DMS 273 treated with DMSO at 0.1 percent for 48 hours (cell line): ENCODE results near the gene CEP104.

Experiments used
- DNase-seq: peaks from one replicate; lab custom pipeline; 2025; lab: John Stamatoyannopoulos, UW

Gene CEP104

DNA sequence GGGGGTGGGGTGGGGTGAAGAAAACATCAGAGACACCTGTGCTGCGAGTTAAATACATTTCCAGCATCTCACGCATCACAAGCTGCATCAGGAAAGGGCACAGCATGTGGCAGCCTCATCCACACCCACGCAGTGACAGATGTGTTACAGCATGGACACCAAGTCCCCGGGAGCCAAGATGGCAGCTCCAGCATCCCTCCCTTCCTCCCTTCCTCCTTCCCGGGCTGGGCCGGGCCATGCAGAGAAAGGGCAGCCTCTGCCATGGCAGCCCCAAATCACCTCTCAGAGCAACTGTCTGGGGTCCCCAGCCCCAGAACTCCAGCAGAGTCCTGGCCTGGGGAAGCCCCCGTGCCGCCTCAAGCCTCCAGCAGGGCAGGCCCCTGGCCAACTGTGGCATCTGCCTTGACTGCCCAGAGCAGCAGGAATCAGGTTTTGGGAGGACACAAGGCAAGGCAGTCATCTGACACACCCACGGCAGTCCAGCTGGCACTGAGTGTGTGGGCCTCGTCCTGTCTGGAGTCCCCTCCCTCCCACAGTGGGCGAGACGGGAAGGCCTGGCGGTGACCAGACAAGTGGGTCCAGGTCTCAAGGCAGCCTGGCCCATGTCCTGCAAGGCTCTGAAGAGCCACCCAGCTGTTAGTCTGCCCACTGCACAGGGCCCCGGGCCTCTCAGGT lies 78.3 kb downstream of the CEP104 start:
- no peak for DNase-seq

DNA sequence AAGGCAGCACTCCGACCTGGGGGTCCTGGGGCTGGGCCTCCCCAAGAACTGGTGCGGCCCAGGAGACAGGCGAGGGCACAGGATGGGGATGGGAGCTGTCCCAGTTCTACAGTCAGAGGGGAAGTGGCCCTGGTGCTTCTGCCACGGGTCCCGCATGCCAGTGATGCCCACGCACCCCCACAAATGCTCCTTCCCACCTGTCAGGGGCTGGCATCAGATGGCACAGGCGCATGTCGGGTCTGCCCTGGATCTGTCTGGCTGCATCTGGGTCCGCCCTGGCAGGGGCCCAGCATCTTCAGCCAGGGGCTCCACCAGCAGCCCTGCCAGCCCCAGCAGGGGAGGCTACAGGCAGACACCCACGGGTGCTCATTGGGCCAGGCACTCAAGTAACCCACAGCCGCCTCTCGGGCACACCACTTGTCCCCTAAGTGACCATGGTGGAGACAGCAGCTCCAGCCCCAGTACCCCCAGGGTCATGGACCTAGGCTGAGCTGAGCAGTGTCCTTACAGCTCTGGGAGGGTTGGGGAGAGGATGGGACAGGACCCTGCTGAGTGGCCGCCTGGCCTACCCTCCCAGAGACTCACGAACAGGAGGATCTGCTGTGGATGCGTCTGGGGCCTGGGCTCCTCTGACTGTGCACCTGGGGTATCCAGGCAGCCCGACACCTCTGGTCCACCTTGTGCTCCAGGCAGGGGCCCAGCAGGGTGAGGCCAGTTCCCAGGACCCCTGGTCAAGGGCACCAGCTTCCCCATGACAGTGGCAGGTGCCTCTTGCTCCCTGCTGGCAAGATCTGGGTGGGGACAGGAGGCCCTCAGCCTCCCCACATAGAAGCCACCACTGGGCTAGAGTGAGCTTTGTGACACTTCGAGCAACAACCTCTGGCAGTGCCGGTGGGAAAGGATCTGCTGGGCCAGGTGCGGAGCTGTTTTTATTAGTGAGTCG lies 79.1 kb downstream of the CEP104 start:
- DNase-seq: no peak

DNA sequence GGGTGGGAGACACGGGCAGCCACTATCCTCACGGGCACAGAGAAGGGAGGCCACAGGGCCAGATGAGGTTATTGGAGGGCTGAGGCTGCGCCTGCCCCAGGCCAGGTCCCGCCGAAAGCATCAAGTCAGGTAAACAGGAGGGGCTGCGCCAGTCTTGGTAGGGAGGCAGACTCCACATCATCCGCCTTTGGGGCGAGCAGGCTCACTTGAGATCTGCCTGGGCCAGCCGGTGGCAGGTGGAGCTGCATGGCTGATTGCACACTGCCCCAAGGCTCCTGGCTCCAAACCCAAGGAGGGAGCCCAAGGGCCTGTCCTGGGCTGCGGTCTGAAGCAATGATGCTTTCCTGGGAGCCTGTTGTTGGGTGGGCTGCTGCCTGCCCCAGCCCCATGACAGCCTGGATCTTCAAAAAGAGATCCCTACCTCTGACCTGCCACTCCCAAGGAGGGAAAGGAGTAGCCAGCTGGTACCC lies 79.9 kb downstream of the CEP104 start:
- DNase-seq: no peak

DNA sequence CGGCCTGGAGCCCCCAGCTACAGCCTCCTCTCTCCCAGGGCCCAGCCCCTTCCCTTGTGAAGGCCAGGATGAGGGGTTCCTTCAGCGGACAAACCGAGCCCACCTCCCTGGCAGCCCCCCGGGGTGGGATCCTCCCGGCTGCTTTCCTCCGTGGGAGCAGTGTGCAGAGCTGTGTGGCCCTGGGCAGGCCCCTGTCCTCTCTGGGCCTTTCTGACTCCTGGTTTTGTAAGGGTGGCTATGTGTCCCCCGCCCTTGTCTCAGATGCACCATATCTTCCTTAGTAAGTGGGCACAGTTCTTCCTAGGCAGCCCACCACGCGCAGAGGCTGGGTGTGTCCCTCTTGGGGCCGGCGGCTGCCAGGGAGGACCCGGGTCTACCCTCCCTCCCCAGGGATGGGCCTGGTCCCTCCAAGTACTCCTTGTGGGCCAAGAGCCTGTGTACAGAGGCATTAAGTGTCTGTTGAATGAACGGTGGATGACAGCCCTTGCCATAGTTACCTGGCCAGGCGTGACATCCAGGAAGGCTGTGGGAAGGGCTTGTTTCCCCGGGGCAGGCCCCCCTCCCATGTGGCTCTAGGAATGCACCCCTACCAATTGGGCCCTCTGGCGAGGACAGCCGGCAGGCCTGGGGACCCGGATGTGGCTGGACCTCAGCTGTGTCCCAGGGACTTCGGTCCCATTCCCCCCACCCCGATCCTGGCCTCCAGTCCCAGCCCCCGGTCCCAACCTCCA lies 80.6 kb downstream of the CEP104 start:
- DNase-seq: no peak

DNA sequence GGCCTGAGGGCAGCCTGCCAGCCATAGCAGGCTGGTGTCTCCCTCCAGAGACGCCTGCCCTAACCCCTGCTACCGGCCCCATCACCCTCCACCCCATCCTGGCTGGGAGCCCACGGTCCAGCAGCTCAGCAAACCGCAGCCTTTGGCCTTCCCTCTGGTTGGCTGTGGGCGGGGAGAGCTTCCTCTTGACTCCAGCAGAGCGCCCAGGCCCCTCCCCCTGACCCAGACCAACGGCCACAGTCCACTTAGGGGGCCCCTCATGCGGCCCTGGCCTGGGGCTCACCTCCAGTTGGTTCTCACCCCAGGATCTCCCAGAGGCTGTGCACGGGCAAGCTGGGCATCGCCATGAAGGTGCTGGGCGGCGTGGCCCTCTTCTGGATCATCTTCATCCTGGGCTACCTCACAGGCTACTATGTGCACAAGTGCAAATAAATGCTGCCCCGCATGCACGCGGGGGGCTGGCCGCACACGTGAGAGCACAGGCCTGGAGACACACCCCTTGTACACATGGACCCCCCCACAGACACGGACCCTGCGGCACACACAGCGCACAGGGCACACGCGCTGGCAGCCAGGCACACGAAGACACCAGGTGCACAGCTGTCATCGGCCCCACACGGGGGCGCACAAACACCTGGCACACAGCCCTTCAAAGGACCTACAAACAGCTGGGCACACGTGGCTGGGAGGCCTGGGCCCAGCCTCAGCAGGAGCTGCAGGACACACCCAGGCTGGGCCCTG lies 81.4 kb downstream of the CEP104 start:
- DNase-seq: no peak

DNA sequence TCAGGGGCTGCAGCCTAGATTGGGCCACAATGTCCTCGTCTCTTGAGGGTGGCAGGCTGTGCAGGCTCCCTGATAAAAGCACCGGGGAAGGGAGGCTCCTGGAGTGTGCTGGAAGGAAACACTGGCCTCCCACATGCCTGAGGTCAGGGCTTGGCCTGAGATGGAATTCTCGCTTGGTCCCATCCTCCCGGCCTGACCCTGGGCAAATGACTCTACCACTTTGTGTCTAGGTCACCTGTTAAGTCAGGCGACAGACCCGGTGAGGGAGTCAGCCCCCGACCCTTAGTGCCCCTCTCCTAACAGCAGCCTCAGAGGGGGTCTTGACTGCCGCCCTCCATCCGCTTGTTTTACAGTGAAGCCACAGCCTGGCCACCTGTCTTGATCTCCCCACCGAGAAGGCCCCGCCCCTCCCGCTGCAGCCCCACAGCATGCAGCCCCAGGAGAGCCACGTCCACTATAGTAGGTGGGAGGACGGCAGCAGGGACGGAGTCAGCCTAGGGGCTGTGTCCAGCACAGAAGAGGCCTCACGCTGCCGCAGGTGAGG lies 82.0 kb downstream of the CEP104 start:
- DNase-seq: no peak

DNA sequence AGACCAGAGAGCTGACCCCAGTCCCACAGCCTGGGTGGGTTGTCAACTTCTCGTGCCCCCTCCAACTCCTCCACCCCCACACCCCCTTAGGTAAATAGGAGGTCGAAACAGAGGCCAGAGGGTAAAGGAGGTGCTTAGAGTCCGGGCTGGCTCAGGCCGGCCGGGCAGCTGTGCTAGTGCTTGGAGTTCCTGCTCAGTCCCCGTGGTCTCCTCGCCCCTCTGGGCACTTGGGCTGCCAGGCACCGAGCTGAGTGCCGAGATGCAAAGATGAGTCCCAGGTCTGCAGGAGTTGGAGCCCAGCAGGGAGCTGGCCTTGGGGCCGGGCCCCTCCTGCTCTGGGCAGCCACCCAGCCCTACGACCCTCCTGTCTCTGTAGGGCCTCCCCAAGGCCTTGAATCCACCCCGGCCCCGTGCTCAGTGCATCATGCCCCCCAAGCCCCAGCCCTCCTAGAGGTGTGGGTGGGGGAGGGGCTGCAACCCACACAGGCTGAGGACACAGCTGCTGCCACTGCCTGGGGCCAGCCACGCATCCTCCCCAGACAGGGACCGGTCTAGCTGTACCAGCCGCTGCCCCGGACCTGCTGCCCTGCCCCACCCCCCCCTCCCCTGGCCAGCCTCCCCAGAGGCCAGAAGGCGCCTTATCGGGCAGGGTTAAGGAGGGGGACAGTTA lies 82.6 kb downstream of the CEP104 start:
- DNase-seq: no peak

DNA sequence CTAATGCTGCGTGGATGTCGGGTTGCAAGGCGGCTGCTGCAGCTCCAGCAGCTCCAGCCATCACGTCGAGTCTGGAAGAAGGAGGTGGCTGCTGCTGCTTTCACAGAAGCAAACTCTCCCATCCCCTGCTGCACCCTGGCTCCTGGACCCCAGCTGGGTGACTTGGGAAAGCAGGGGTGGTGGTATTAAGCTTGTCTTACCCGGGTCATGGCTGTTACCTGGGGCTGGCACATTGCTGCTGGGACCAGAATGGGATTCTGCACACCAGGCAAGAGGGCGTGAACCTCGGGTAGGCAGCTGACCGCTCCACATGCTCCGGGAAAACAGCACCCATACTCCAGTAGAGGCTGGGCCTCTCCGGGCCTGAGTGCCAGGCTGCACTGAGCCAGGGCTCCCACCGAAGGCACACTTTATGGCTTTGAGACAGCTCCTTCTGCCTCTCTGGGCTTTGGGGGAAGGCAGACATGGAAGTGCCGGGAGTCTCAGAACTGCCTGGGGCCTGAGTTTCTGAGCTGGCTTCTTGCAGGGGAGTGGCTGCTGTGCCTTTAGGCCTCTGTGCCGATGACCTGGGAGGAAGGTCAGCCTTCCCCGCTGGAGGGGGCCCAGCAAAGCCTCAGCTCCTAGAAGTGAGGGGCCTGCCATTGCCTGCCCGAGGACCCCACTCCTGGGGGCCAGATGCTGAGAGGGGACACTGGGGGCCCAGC lies 83.3 kb downstream of the CEP104 start:
- no peak for DNase-seq

DNA sequence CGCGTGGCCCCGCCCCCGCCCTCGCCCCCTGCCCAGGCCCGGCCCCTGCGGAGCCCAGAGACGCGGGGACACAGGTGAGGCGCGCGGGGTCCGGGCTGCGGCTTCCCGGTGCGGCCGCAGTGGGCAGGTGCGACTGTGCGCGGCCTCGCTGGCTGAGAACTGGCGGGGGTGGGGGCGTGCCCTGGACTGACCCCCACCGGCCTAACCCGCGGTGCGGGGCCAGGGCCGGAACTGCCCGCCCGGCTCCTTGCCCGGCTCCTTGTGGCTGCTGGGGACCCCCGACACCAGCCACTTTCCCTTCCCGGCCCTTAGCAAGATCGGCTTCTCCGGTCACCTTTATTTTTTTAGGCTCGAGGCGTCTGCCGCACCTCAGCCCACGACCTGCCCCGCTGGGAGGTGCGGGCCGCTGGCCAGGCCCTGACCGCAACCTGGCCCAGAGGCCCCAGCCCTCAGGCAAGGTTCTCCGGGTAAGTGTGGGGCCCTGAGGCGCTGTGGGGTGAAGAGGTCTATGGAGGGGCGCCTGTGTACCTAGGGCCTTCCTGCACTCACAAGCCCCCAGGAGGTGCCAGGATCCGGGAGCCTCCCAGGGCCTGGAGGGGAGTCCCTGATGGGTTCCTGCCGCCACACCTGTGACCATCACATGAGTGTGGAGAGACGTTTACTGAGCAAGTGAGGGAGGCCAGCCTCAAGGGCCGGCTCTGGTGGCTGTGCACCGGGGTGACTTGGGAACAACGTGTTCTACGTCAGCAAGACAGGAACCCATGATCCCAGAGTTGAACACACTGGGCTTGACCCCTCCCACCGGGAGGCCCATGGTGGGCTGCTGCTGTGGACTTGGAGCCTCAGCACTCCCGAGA lies 84.1 kb downstream of the CEP104 start, which contains the start of gene SMIM1:
Gene SMIM1 (plus strand): TSS at position 35 of the 857 bp plus-strand sequence. CDS start 2,625 bp downstream, outside the sequence.
- DNase-seq: no peak

DNA sequence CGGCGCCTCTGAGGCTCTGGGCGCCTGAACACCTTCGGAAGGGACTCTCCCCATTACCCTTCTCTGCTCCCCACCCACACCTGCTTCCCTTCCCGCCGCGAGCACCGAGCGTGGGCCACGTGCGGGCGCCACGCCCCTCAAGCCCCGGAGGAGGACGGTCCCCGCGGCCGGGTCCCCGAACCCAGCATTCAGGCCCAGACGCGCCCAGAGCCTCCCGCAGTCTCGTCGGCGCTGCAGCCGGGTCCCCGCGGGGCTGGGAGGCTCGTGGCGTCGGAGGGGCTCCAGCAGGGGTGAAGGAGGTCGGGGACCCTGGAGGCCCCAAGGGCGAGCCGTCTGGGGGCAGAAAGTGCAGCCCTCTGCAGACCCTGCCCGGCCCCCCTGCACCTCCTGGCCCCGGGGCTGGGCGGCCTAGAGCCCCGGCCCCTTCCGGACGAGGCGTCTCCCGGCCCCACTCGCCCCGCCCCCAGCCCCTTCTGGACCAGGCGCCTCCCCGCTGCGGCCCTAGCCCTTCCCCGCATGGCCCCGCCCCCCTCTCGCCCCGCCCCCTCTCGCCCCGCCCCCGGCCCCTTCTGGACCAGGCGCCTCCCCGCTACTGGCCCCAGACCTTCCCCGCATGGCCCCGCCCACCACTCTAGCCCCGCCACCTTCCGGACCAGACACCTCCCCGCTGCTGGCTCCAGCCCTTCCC lies 84.8 kb downstream of the CEP104 start:
- DNase-seq: no peak

DNA sequence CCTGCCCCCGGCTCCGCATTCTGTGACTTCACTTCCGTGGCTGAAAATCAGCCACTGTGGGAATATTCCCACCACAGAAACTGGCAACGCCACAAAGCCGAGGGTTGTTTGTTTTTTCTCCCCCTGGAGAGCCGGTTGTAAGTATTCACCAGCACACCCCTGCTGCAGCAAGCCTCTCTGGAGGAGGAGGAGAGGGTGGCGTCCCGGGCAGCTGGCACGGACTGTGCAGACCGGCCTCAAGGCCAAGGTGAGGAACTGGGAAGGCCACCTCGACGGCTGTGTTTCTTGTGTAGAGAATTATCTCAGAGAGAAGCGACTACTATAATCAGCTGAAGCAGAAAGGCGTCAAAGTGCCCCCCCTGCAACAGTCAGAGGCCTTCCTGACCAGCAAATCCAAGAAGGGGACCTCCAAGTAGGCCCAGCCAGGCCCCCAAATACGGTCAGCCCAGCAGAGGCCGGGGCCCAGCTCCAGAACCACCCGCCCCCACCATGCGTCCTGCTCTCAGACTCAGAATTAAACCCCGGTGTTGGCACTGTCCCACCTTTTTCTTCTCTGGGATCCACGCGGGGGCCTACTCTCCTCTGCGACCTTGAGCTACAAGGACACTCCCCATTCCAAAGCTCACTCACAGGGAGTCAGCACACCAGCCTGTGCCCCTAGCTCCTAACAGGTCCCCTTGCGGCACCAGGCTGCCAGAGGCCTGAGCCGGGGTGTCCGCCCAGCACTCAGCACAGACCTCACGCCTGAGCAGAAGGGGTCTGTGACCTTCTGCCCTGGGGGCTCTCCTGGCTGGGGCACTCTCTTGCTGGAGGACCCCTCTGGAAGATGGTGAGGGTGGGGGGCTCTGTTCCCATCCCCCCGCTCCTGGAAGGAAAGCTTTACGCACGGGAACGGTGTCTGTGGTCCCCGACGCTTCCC lies 85.6 kb downstream of the CEP104 start:
- DNase-seq: no peak

DNA sequence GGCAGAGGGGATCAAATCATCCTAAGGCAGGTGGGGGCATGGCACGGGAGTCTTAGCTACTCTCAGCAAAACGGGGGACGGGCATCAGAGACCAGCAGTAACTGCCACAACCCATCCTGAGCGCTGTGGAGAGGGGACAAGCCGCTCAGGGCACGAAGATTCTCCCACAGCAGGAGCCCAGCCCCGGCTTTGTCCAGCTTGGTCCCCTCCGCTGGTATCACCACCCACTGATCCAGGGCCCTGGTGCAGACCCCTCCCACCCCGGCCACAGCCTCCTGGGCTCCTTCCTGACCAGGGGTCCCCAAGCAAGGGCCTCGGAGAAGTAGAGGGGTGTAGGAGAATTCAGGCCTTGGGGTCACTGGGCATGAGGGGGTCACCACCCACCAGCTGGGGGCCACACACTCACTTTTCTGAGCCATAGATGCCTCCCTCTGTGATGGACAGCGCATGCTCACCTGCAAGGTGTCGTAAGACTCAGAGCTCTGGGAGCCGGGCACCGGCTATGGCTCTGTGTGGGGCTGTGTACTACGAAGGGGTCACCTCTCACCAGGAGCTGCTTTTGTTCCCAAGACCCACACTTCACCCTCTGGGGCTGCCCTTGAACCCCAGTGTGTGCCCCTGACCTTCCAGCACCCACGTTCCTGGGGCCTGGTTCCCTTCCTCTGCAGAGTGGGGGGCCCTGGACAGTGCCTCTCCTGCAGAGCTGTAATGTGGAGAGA lies 86.8 kb downstream of the CEP104 start:
- no peak for DNase-seq

DNA sequence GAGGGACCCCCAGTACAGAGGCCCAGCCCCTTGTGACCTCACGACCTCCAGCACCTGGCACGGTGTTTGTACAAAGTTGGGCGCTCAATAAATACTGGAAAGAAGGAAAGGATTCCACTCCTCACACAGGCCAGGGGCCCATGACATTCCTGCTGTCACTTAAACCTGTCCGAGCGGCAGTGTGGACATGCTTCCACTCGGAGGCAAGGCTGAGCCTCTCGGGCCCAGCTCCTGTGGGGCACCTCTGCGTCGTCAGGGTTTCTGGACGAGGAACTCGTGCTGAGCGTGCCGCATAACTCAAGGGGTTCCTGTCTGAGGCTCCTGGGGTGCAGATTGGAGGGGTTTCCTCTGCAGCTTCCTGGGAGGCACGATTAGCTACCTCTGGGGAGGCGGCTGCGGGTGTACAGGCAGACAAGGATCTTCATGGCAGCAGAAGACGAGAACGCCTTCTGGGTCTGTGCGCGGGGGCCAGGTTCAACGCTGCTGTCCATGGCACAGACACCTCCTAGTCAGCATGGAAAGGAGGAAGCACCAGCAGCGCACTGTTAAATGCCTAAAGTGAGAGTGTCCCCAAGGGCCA lies 88.1 kb downstream of the CEP104 start:
- DNase-seq: no peak

DNA sequence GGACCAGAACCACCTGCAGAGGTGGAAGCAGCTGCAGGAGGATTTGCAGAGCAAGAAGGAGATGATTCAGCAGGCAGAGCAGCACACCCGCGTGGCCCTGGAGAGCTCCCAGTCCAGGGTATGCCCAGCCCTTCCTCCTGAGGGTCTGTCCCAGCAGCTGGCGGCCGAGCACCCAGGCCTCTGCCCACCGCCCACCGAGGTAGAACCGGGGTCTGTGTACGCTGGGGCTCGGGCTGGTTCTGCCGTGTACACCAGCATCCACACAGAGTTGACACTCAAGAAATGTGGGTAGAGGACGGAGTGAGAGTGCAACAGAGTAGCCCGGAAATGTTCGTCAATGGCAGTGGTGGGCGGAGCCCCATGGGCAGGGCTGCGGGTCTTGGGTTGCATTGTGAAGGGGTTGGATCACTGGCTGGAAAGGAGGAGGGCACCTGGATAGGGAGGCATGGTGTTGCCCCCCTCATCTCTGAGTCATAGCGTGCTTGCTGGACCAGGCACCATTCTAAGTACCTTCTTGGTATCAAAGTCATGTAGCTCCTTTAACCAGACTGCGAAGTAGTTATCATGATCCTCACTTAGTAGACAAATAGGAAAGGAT lies 89.6 kb downstream of the CEP104 start:
- DNase-seq: no peak

DNA sequence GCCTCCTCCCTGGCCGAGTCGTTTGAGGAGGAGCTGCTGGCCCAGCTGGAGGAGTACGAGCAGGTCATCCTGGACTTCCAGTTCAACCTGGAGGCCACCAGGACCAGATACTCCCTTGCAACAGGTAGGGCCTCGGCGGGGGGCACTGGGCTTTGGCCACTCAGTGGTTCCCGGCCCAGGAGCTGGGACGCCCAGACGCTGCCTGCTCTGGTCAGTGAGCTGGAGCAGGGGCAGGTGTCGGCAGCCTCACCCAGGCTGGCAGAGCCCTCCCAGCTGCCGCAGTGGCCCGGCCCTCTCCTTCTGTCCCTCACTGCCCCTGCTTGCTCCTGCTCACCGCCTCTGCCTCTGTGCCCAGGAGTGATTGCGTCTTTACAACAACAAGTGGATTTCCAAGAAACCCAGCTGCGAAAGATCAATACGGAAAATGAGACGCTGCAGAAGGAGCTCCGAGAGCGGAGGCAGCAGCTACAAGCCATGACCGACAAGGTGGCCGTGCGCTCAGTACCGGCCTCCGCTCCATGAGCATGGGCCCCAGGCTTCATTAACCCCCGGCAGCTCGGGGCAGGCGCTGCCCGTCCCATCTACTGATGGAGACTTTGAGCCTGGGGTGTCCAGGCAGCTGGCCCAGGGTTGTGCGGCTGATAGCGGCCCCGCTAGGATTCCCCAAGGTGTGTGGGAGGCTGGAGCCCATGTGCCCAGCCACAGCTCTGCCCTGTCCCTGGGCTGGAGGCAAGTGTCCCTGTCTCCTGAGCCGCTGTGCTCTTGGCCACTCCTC lies 93.5 kb downstream of the CEP104 start:
- DNase-seq: no peak
